ENCODE measurements around the gene MON1B. TPM values are rescaled to one million over a fixed set of nuclear protein-coding genes. Genes with fewer than 3 reads are reported as not detected.

Gene MON1B
- total and polyA plus RNA-seq, 2 of the 13 experiments (the other 11 are each of a cell fraction or from before 2014, with no cell fraction given), result 13.4 to 15.6 TPM

GRCh38 chr16:77225182-77225581 lies 34.2 kb downstream of the MON1B start:
- in situ Hi-C loops (cut with HindIII; ENCODE audit: extremely low pct_ligation_motif_present, low pct_unique_long_range_greater_than_20kb), result loop anchor here (25.0 kb wide), 1 partner anchor 737 kb away; no protein-coding TSS in a partner anchor
- no peak for ATAC-seq
- 23% methylated on average over 3 of the region's 3 CpGs for WGBS (ENCODE audit: low lambda C conversion rate)

GRCh38 chr16:77227745-77228144 lies 36.8 kb downstream of the MON1B start:
- H3K9me3 ChIP-seq (ENCODE audit: low read length), result no peaks in the 10 kb centered on the region
- in situ Hi-C loops (cut with HindIII; ENCODE audit: extremely low pct_ligation_motif_present, low pct_unique_long_range_greater_than_20kb), result loop anchor here (25.0 kb wide), 1 partner anchor 735 kb away; no protein-coding TSS in a partner anchor
- peaks cover 0 to 7% of the 10 kb centered on the region in 2 experiments; a peak in 1 of 5 replicates for H3K27me3 ChIP-seq (ENCODE audit: control insufficient read depth in 1 of 2, insufficient read depth in 2 of 2, low read length in 2 of 2)
- no peaks in the 10 kb centered on the region for H3K79me2 ChIP-seq (ENCODE audit: insufficient read depth, low read length)
- WGBS (ENCODE audit: low lambda C conversion rate), result 4% methylated on average over 5 of the region's 5 CpGs
- H3K36me3 ChIP-seq (replicated peaks in 1 of 2; ENCODE audit: control insufficient read depth in 1 of 2, insufficient read depth in 2 of 2, low read length in 2 of 2), result no peaks in the 10 kb centered on the region
- DNase-seq (ENCODE audit: low spot score) (no peak), FAIRE-seq (no peak), ATAC-seq (no peak)
- intact Hi-C loops (cut with micrococcal nuclease; ENCODE audit: unreplicated experiment), result no loop called here
- no peak overlapping the region for H3K4me2 ChIP-seq (ENCODE audit: low read depth, low read length)
- no peaks in the 10 kb centered on the region for H4K20me1 ChIP-seq (ENCODE audit: insufficient read depth, low read length)
- H3K4me3 ChIP-seq (replicated peaks in 1 of 3; ENCODE audit: insufficient read depth in 1 of 3, low read depth in 2 of 3, low read length in 3 of 3), result no peak overlapping the region
- BruUV-seq (replicated peaks), result no TSS peak
- H3K27ac ChIP-seq (ENCODE audit: extremely low read length, insufficient read depth, low read length), result no peak overlapping the region
- H3K9ac ChIP-seq (ENCODE audit: insufficient read depth, low read depth, low read length), result no peak overlapping the region
- H2AFZ ChIP-seq (ENCODE audit: low read length), result no peak overlapping the region
- ChIA-PET CTCF (ENCODE audit: low intra/inter-chr PET ratio, low total read pairs) (no interaction called here), POLR2A (no interaction called here)
- H3K4me1 ChIP-seq (ENCODE audit: insufficient read depth, low read length), result no peaks in the 10 kb centered on the region
- no peak for TF ChIP-seq ZFP91 (CRISPR knock-in tag; IDR thresholded peaks at IDR 0.05; ENCODE audit: borderline replicate concordance)

More at GRCh38 chr16:77225182-77225581, 34.2 kb downstream of the MON1B start:
- no peaks in the 10 kb centered on the region for H3K79me2 ChIP-seq (ENCODE audit: insufficient read depth, low read length)
- H3K27ac ChIP-seq (ENCODE audit: extremely low read length, insufficient read depth, low read length), result no peak overlapping the region
- ChIA-PET POLR2A (no interaction called here), CTCF (ENCODE audit: low intra/inter-chr PET ratio, low total read pairs) (no interaction called here)
- no peaks in the 10 kb centered on the region for H3K36me3 ChIP-seq (replicated peaks in 1 of 2; ENCODE audit: control insufficient read depth in 1 of 2, insufficient read depth in 2 of 2, low read length in 2 of 2)
- no peak for FAIRE-seq
- H2AFZ ChIP-seq (ENCODE audit: low read length), result no peak overlapping the region
- no peak for DNase-seq (ENCODE audit: low spot score)
- no peaks in the 10 kb centered on the region for H3K9me3 ChIP-seq (ENCODE audit: low read length)
- intact Hi-C loops (cut with micrococcal nuclease; ENCODE audit: unreplicated experiment), result no loop called here
- no peaks in the 10 kb centered on the region for H4K20me1 ChIP-seq (ENCODE audit: insufficient read depth, low read length)
- BruUV-seq (replicated peaks), result no TSS peak
- H3K9ac ChIP-seq (ENCODE audit: insufficient read depth, low read depth, low read length), result no peak overlapping the region
- no peak for TF ChIP-seq RNF2 (conservative IDR thresholded peaks at IDR 0.05; ENCODE audit: low read depth)
- TF ChIP-seq FOXO1 (CRISPR knock-in tag; IDR thresholded peaks at IDR 0.05), result no peak
- no peak for TF ChIP-seq ZNF354B (CRISPR knock-in tag; IDR thresholded peaks at IDR 0.05)
- no peak for TF ChIP-seq ZNF614 (CRISPR knock-in tag; IDR thresholded peaks at IDR 0.05; ENCODE audit: borderline replicate concordance)
- no peak for TF ChIP-seq NR2C2 (CRISPR knock-in tag; IDR thresholded peaks at IDR 0.05; ENCODE audit: borderline replicate concordance)
- TF ChIP-seq ZSCAN20 (CRISPR knock-in tag; IDR thresholded peaks at IDR 0.05; ENCODE audit: borderline replicate concordance), result no peak
- no peak for TF ChIP-seq CSRNP1 (CRISPR knock-in tag; IDR thresholded peaks at IDR 0.05)
- H3K4me3 ChIP-seq (replicated peaks in 1 of 3; ENCODE audit: insufficient read depth in 1 of 3, low read depth in 2 of 3, low read length in 3 of 3), result no peak overlapping the region
- H3K4me1 ChIP-seq (ENCODE audit: insufficient read depth, low read length), result no peaks in the 10 kb centered on the region
- peaks cover 0 to 4% of the 10 kb centered on the region in 2 experiments; a peak in 1 of 5 replicates for H3K27me3 ChIP-seq (ENCODE audit: control insufficient read depth in 1 of 2, insufficient read depth in 2 of 2, low read length in 2 of 2)
- H3K4me2 ChIP-seq (ENCODE audit: low read depth, low read length), result no peak overlapping the region
